ENCODE results near the gene RCE1.

- no peak for TF ChIP-seq POLR2AphosphoS5 (IDR thresholded peaks at IDR 0.05)
- no peak for TF ChIP-seq CTCF (IDR thresholded peaks at IDR 0.05)
These were observed 16.6 kb downstream of the RCE1 start for GRCh38 chr11:66859686-66860448.
